ENCODE measurements around the gene DEGS2.

The DEGS2 gene

GRCh38 chr14:100130521-100130920 lies 28.9 kb downstream of the DEGS2 start:
- DNase-seq, result no peak

GRCh38 chr14:100129161-100129589 lies 30.3 kb downstream of the DEGS2 start:
- no peak for DNase-seq

- DNase-seq, result no peak
These were observed 30.8 kb downstream of the DEGS2 start for GRCh38 chr14:100128688-100129087.

GRCh38 chr14:100127853-100128455 lies 31.5 kb downstream of the DEGS2 start:
- DNase-seq, result no peak

GRCh38 chr14:100126401-100126800 lies 33.0 kb downstream of the DEGS2 start:
- DNase-seq, result no peak

GRCh38 chr14:100124551-100125088 lies 34.8 kb downstream of the DEGS2 start:
- no peak for DNase-seq

- no peak for DNase-seq
These were observed 35.8 kb downstream of the DEGS2 start for GRCh38 chr14:100123618-100124017.

GRCh38 chr14:100122481-100123223 lies 36.8 kb downstream of the DEGS2 start:
- DNase-seq, result no peak

GRCh38 chr14:100121643-100122480 lies 37.6 kb downstream of the DEGS2 start:
- DNase-seq, result no peak

- DNase-seq, result no peak
These were observed 38.7 kb downstream of the DEGS2 start for GRCh38 chr14:100120522-100121269.

GRCh38 chr14:100119251-100119650 lies 40.2 kb downstream of the DEGS2 start:
- no peak for DNase-seq

- no peak for DNase-seq
These were observed 40.9 kb downstream of the DEGS2 start for GRCh38 chr14:100118396-100119011.

- no peak for DNase-seq
These were observed 41.6 kb downstream of the DEGS2 start for GRCh38 chr14:100117633-100118395.

GRCh38 chr14:100117026-100117425 lies 42.4 kb downstream of the DEGS2 start:
- no peak for DNase-seq

- no peak for DNase-seq
These were observed 43.3 kb downstream of the DEGS2 start for GRCh38 chr14:100116134-100116533.

- DNase-seq, result no peak
These were observed 43.7 kb downstream of the DEGS2 start for GRCh38 chr14:100115726-100116125.

- DNase-seq, result no peak
These were observed 44.2 kb downstream of the DEGS2 start for GRCh38 chr14:100115236-100115635.

- DNase-seq, result no peak
These were observed 45.2 kb downstream of the DEGS2 start for GRCh38 chr14:100114109-100114765.

- no peak for DNase-seq
These were observed 47.3 kb downstream of the DEGS2 start for GRCh38 chr14:100111931-100112704.

- DNase-seq, result no peak
These were observed 48.6 kb downstream of the DEGS2 start for GRCh38 chr14:100110816-100111215.

Data from CD4-positive, alpha-beta T cell treated with Interleukin-4 for 1 hour (primary cell).